Left lobe of liver (tissue), 2 donors: ENCODE results near the gene LGSN. TPM values are rescaled to one million over a fixed set of nuclear protein-coding genes. Genes with fewer than 3 reads are reported as not detected.
"Not testable (repeated sequence)": the region's sequence is repeated elsewhere in the genome, so short reads cannot be mapped to it uniquely, and the experiment has no call there.

Source experiments
- ATAC-seq: fragments of 200-7000 bp; cut with Tn5 transposase; one replicate; pipeline ENCODE4 v1.9.1; 2020; ENCODE audit warnings: mild to moderate bottlenecking, moderate library complexity
- DNase-seq: peaks from one replicate; pipeline ENCODE4 v3.0.0-alpha.2; 2020; ENCODE audit warnings: low spot score
- total RNA-seq: library from RNA; stranded (reverse); gene quantifications from one replicate; pipeline ENCODE4 v1.2.1, GENCODE V29; 2021
- donor health status: DM: no; HTN: no; CAD: no; lungs with moderate emphysema.
- donor health status: DM: no; HTN: yes; CAD: no.

LGSN gene
- total RNA-seq, 1 donor from 2014 or later = 1.0 TPM

DNA sequence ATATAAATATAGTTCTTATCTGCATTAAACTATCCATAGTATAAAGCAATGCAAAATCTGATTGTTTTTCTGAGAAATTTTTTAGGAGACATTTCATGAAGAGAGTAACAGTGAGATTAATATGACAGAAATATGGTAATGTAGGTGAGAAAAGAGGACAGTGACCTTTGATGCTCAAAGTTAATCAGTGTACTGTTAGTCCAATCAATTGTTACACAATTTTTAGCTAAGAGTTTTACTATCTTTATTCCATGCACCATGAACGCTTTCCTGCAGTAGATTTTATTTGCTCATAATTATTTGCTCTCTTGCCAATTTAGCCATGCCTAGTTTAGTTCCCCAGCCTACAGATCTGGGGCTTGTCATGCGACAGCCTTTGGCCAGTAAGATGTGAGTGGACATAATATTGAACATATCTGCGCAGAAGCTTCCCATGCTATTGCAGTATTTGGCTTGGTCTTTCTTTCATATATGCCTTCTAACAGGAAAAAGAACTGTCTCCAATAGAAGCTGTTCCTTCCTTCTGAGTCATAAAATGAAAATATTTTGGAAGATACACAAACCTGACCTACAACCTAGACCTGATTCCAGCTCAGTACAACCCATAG lies 69.8 kb downstream of the LGSN start:
- peak; percentile 89 for ATAC-seq
- no peak for DNase-seq

DNA sequence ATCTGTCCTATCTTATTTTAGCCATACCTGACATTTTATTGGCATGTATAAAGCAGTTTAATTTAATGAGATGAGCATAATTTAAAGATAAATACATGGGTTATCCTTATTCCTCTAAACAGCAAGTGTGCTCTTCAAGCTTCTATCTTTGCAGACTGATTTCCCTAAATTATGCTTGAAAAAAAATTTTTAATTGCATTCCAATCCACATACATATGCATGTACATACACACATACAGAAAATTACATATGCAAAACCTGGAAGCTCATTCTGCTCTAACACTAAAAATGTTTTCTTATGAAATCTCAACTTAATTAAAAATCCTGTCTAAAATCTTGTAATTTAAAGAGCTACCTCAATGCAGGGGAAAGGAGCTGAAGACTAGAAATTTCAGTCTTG lies 73.2 kb downstream of the LGSN start:
- no peak for DNase-seq

GRCh38 chr6:63245909-63246308 lies 73.9 kb downstream of the LGSN start:
- no peak for ATAC-seq
- DNase-seq = no peak

More for the DNA sequence above, 73.2 kb downstream of the LGSN start:
- no peak for ATAC-seq

GRCh38 chr6:63245420-63245819 lies 74.4 kb downstream of the LGSN start:
- DNase-seq (no peak), ATAC-seq (peak; percentile 56)

- ATAC-seq (no peak), DNase-seq (no peak)
Observed at GRCh38 chr6:63236398-63236817, 83.4 kb downstream of the LGSN start.

GRCh38 chr6:63230511-63230910 lies 89.3 kb downstream of the LGSN start:
- DNase-seq, ATAC-seq: not testable (repeated sequence)

DNA sequence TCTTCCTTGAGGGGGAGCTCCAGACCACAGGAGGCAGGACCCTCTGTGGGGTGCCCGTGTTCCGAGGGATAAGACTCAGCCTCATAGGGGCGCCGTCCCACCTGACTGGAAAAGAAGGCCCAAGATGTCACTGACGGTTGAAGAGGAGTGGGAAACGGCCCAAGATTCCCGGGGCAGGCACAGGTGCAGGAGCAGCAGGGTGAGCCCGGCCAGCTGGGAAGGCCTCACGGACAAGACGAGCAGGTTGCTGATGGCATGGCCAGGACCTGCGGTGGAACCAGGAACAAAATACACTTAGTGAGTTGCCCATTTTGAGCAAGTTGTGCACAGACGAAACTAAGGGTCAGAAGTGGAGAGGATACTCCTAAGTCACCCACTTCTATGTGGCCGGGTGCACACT lies 89.8 kb downstream of the LGSN start:
- DNase-seq, ATAC-seq: not testable (repeated sequence)

DNA sequence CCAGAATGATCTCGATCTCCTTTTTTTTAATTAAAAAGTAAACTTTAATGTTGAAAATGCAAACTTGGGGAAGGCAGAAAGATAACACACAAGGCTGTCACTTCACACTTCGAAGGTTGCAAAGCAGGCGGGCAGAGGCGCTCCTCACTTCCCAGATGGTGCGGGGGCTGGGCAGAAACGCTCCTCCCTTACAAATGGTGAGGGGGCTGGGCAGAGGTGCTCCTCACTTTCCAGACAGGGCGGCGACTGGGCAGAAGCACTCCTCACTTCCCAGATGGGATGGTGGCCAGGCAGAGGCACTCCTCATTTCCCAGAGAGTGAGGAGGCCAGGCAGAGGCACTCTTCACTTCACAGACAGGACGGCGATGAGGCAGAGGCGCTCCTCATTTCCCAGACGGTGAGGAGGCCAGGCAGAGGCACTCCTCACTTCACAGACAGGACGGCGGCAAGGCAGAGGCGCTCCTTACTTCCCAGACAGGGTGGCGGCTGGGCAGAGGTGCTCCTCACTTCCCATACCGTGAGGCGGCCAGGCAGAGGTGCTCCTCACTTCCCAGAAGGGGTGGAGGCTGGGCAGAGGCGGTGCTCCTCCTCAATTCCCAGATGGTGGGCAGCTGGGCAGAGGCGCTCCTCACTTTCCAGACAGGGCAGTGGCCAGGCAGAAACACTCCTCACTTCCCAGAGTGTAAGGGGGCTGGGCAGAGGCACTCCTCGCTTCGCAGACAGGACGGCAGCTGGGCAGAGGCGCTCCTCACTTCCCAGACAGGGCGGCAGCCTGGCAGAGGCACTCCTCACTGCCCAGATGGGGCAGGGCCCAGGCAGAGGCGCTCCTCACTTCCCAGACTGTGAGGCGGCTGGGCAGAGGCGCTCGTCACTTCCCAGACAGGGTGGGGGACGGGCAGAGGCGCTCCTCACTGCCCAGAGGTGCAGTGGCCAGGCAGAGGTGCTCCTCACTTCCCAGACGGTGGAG lies 91.6 kb downstream of the LGSN start:
- ATAC-seq, DNase-seq: not testable (repeated sequence)

GRCh38 chr6:63225987-63226386 lies 93.8 kb downstream of the LGSN start:
- ATAC-seq, DNase-seq: not testable (repeated sequence)

Other genes starting within 250 kb of the LGSN start
- gene FKBP1C, start 108.5 kb downstream of the LGSN start, total RNA-seq = not detected